Measurements from ENCODE around the gene DENND5A. TPM values are rescaled to one million over a fixed set of nuclear protein-coding genes. Genes with fewer than 3 reads are reported as not detected.

DENND5A gene
- total and polyA plus RNA-seq, 2 of the 8 experiments (the other 6 are each of a cell fraction or from before 2014, with no cell fraction given) = 65.7 to 139 TPM

GRCh38 chr11:9301720-9302119 lies 36.6 kb upstream of the DENND5A start (continued):
- TF ChIP-seq EZH2 (IDR thresholded peaks at IDR 0.05; ENCODE audit: low read depth, low read length, severe bottlenecking) = no peak
- no peak for TF ChIP-seq E2F6 (IDR thresholded peaks at IDR 0.05)

Data from H1 (cell line).